Skeletal muscle tissue (tissue), 4 donors: ENCODE measurements around the gene SLIT2. TPM values are rescaled to one million over a fixed set of nuclear protein-coding genes. Genes with fewer than 3 reads are reported as not detected.

Experiments
- H3K27ac ChIP-seq: one replicate; pipeline ENCODE4 v1.7.0; 2013; ENCODE audit warnings: mild to moderate bottlenecking, low read depth, low read length, inconsistent platforms
- H3K27me3 ChIP-seq, 3 donors: one replicate each; pipeline ENCODE4 v1.7.0; 2013; ENCODE audit warnings: low read length in 3 of 3; ENCODE audit not compliant: control insufficient read depth in 3 of 3, insufficient read depth in 3 of 3
- H3K36me3 ChIP-seq, 3 donors: one replicate each; pipeline ENCODE4 v1.7.0; 2013; ENCODE audit warnings: low read length in 3 of 3; ENCODE audit not compliant: control insufficient read depth in 3 of 3, insufficient read depth in 3 of 3
- H3K4me1 ChIP-seq, 3 donors: one replicate each; pipeline ENCODE4 v1.7.0; 2013; ENCODE audit warnings: low read length in 3 of 3, mild to moderate bottlenecking in 3 of 3; ENCODE audit not compliant: control insufficient read depth in 3 of 3, insufficient read depth in 3 of 3
- H3K4me3 ChIP-seq, 3 donors: one replicate each; pipeline ENCODE4 v1.7.0; 2013; ENCODE audit warnings: low read length in 3 of 3
- H3K9ac ChIP-seq, 3 donors: one replicate each; pipeline ENCODE4 v1.7.0; 2013; ENCODE audit warnings: low read length in 3 of 3, mild to moderate bottlenecking in 3 of 3, moderate library complexity in 2 of 3, low read depth in 1 of 3
- H3K9me3 ChIP-seq, 3 donors: one replicate each; pipeline ENCODE4 v1.7.0; 2013; ENCODE audit warnings: low read length in 3 of 3; ENCODE audit not compliant: control insufficient read depth in 3 of 3
- total RNA-seq: library from RNA; depleted of rRNA; stranded (reverse); fragments of >200 nt; gene quantifications from one replicate; pipeline ENCODE4 v1.2.3, GENCODE V29; 2014
- donor health status: Osteomylitis.

The SLIT2 gene, protein sequence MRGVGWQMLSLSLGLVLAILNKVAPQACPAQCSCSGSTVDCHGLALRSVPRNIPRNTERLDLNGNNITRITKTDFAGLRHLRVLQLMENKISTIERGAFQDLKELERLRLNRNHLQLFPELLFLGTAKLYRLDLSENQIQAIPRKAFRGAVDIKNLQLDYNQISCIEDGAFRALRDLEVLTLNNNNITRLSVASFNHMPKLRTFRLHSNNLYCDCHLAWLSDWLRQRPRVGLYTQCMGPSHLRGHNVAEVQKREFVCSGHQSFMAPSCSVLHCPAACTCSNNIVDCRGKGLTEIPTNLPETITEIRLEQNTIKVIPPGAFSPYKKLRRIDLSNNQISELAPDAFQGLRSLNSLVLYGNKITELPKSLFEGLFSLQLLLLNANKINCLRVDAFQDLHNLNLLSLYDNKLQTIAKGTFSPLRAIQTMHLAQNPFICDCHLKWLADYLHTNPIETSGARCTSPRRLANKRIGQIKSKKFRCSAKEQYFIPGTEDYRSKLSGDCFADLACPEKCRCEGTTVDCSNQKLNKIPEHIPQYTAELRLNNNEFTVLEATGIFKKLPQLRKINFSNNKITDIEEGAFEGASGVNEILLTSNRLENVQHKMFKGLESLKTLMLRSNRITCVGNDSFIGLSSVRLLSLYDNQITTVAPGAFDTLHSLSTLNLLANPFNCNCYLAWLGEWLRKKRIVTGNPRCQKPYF (N-terminal part only)
- total RNA-seq, result 12.0 TPM

DNA sequence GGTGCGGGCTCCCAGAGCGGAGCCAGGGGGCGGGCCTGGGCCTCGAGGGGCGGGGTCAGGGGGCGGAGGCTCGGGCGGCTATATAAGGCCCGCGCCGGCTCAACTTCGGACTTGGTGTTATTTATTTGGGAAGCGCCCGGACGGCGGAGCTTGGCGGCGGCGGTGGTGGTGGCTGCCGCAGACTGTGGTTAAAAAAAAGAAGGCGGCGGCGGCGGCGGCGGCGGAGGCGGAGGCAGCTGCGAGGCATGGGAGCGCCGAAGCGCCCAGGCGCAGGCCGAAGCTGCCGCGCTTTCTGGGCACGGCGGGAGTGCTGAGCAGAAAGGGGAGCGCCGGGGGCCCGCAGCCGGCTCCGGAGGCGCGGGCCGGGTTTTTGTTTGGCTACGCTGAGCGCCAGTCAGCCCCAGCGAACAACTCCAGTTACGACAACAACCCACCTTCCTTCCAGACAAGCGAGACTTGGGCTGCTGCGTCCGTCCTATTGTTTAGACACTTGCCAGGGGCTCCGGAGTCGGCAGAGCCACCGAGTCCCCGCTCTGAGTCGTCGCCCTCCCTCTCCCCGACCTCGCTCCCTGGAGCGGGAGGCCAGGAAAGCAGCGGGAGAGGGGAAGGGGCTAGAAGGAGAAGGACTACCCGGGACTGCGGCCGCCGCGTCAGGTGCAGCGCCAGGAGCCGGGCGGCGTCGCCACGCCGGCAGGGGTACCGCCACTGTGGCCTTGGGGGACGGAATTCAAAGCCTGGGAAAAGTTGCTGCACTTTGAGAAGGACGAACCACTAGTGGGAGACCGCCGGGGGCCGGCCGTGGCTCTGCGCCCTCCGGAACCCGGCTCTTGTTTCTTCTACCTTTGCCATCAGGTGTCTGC lies at the start of gene SLIT2:
SLIT2 (plus strand) TSS at position 110 of the 860 bp plus-strand sequence. CDS start 1,911 bp downstream, outside the sequence.
- Histone ChIP-seq H3K9ac (peak within 1 kb of the TSS; percentile 43 to 69 (median 58)), H3K4me1 (peaks cover 27 to 34% (median 32%) of the 10 kb centered on the region in 3 donors), H3K9me3 (no peaks in the 10 kb centered on the region), H3K36me3 (no peaks in the 10 kb centered on the region), H3K4me3 (peak within 1 kb of the TSS; percentile 70 to 75 (median 71)), H3K27ac (peak within 1 kb of the TSS; percentile 15), H3K27me3 (peaks cover 33 to 39% (median 36%) of the 10 kb centered on the region in 3 donors)

DNA sequence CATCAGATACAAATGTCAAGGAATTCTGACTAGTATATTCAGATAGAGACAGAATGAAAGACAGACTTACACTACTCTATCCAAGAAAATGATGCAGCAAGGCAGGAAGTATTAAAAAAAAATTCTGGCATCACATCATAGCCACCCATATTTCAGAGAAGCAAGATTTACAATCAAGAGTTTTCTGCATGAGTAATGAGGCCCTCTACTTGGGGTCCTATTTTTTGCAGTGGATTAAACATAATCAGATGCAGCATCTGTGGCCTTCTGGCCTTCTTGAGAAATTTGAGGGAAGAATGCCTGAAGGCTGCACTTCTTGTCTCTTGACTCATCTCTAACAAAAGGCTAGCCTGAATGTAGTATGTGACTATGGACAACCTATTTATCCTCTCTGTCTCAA lies 48.2 kb upstream of the SLIT2 start:
- no peak overlapping the region for H3K4me3 ChIP-seq
- no peaks in the 10 kb centered on the region for H3K27me3 ChIP-seq
- H3K9ac ChIP-seq, result no peak overlapping the region
- no peak overlapping the region for H3K27ac ChIP-seq
- no peaks in the 10 kb centered on the region for H3K9me3 ChIP-seq
- no peaks in the 10 kb centered on the region for H3K36me3 ChIP-seq
- H3K4me1 ChIP-seq, result no peaks in the 10 kb centered on the region

DNA sequence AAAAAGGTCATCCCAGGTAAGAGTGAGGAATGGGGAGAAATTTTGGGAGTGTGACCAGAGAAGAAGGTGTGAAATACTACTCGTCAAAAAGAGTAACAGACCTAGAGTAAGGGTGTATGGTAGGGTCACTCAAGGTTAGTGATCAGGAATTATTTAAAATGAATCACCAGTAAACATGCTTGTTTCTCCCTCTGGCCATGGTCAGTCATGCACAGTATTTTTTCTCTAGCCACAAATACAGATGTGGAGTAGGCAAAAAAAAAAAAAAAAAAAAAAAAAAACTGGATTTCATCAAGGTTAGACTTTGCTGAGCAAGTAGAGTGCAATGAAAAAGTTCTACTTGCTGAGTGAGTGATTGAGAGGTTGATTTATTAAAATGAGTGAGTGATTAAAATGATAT lies 34.2 kb upstream of the SLIT2 start:
- no peaks in the 10 kb centered on the region for H3K27me3 ChIP-seq
- H3K9ac ChIP-seq, result no peak overlapping the region
- no peaks in the 10 kb centered on the region for H3K36me3 ChIP-seq
- no peak overlapping the region for H3K4me3 ChIP-seq
- no peaks in the 10 kb centered on the region for H3K4me1 ChIP-seq
- peaks cover 0 to 4% (median 0%) of the 10 kb centered on the region in 3 donors for H3K9me3 ChIP-seq
- H3K27ac ChIP-seq, result no peak overlapping the region

DNA sequence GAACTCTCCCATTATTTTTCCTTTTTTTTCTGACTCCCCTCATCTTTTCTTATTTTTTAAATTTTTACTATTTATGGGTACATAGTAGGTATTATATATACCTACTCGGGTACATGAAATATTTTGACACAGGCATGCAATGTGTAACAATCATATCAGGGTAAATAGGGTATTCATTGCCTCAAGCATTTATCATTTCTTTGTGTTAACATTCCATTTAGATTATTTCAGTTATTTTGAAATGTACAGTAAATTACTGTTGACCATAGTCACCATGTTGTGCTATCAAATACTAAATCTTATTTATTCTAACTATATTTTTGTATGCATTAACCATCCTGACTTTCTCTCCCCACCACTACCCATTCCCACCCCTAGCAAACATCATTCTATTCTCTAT lies 33.8 kb upstream of the SLIT2 start:
- Histone ChIP-seq H3K9ac (no peak overlapping the region), H3K27ac (no peak overlapping the region), H3K36me3 (no peaks in the 10 kb centered on the region), H3K4me3 (no peak overlapping the region), H3K27me3 (no peaks in the 10 kb centered on the region), H3K4me1 (no peaks in the 10 kb centered on the region), H3K9me3 (peaks cover 0 to 4% (median 0%) of the 10 kb centered on the region in 3 donors)

DNA sequence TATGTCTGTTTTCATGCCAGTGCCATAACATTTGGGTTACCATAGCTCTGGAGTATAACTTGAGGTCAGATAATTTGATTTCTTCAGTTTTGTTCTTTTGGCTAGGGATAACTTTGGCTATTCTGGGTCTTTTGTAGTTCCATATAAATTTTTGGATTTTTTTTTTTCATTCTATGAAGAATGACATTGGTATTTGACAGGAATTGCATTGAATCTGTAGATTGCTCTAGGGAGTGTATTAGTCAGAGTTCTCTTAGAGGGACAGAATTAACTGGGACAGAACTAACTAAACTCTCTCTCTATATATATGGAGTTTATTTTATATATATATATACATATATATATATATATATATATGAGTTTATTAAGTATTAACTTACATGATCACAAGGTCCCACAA lies 32.2 kb upstream of the SLIT2 start:
- Histone ChIP-seq H3K9me3 (peaks cover 0 to 4% (median 0%) of the 10 kb centered on the region in 3 donors), H3K36me3 (no peaks in the 10 kb centered on the region), H3K27ac (no peak overlapping the region), H3K27me3 (no peaks in the 10 kb centered on the region), H3K4me3 (no peak overlapping the region), H3K4me1 (no peaks in the 10 kb centered on the region), H3K9ac (no peak overlapping the region)

DNA sequence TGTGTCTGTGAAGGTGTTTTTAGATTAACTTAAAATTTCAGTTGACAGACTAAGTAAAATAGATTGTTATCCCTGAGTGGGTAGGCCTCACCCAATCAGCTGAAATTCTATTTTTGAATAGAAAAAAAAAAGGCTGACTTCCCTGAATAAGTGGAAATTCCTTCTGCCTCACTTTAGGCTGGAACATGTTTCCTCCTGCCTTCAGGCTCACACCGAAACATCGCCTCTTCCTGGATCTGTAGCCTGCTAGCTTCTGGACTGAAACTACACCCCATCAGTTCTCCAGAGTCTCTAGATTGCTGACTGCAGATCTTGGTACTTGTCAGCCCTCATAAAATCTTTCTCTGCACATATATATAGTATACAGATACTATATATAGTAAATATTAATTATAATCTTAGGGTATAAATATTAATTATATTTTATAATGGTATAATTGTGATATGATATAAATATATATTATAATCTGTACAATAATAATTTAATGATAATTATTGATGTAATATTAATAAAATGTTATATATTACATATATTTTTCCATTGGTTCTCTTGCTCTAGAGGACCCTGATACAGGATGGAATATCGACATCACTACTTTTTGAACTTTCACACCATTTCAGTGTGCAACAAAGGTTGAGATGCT lies 13.7 kb upstream of the SLIT2 start:
- Histone ChIP-seq H3K27ac (no peak overlapping the region), H3K9me3 (no peaks in the 10 kb centered on the region), H3K36me3 (no peaks in the 10 kb centered on the region), H3K9ac (no peak overlapping the region), H3K27me3 (no peaks in the 10 kb centered on the region), H3K4me1 (no peaks in the 10 kb centered on the region), H3K4me3 (no peak overlapping the region)

DNA sequence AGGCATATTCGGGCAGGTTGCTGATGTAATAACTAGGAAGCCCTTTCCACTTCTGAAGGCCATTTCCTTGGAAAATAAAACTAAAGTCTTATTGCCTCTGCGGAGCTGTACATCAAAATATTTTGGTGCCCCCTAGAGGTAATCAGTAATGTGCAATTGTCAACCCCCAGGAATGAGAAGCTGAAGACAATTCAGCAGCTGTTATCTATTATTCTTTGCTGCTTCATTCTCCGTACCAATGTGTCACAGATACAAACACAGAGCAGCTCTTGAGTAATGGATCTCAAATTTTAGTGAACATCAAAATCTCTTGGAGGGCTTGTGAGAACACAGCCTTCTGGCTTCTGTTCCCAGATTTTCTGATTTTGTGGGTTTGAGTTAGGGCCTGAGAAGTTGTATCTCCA lies 3.5 kb upstream of the SLIT2 start:
- Histone ChIP-seq H3K4me1 (peaks cover 10 to 14% (median 12%) of the 10 kb centered on the region in 3 donors), H3K9ac (no peak overlapping the region), H3K27me3 (peaks cover 8 to 10% (median 8%) of the 10 kb centered on the region in 3 donors), H3K9me3 (no peaks in the 10 kb centered on the region), H3K4me3 (no peak overlapping the region), H3K27ac (no peak overlapping the region), H3K36me3 (no peaks in the 10 kb centered on the region)

DNA sequence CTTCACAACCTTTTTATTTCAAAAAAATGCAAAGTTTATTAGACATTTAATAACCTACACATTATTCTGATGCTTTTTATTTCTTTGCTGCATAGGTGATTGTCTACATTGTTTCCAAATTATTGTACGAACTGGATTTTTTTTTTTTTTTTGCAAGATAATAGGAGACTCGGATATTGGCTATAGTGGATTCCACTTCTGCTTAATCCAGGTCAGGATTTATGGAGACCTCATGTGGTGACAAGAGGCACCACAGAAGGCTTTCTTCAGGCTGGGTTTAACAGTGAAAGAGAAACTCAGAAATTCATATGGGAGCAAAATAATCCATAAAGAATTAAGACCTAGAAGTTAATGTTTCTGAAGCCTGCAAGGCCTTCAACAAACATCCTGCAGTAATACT lies 2.4 kb upstream of the SLIT2 start:
- H3K36me3 ChIP-seq, result no peaks in the 10 kb centered on the region
- peaks cover 21 to 25% (median 23%) of the 10 kb centered on the region in 3 donors for H3K4me1 ChIP-seq
- H3K9me3 ChIP-seq, result no peaks in the 10 kb centered on the region
- H3K4me3 ChIP-seq, result no peak overlapping the region
- H3K27ac ChIP-seq, result no peak overlapping the region
- no peak overlapping the region for H3K9ac ChIP-seq
- H3K27me3 ChIP-seq, result peaks cover 20 to 22% (median 20%) of the 10 kb centered on the region in 3 donors

DNA sequence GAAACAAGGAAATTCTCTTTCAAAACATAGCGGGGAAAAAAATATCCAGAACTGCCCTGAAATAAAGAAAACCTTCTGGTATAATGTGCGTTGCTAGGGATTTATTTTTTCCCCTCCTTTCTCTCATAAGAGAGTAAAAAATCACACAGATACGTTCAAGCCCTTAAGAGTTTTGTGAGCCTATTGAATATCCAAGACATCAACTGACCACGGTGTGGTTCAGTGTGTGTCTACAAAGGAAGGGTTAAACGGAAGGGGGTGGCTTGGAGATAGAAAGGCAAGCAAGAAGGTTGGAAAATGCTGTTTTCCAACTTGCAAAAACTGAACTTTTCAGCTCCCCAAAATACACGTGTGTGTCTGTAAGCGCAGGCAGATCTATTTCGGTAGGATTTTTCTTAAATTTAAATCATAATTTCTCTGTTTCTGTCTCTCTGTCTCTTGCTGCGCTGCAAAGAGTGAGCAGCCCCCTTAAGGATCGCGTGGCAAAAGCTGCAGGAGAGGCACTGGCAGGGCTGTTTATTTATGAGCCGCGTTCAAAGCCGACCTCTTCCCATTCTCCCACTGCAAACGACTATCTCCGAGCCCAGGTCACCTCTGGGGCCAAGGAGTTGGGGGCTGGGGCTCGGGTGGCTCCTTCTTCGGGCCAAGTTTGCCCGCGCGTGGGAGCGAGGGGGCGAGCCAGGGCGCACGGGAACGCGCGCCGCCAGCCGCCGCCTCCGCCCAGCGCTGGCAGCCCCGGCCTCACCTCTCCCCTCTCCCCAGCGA lies 492 bp upstream of the SLIT2 start:
- Histone ChIP-seq H3K9ac (peak overlapping the region in 2 of 3 donors; percentile 35 to 69), H3K27ac (no peak overlapping the region), H3K4me3 (peak overlapping the region; percentile 57 to 69 (median 67)), H3K36me3 (no peaks in the 10 kb centered on the region), H3K9me3 (no peaks in the 10 kb centered on the region), H3K4me1 (peaks cover 27 to 34% (median 32%) of the 10 kb centered on the region in 3 donors), H3K27me3 (peaks cover 33 to 38% (median 36%) of the 10 kb centered on the region in 3 donors)
